Measurements from ENCODE around the gene BRD3.

DNA sequence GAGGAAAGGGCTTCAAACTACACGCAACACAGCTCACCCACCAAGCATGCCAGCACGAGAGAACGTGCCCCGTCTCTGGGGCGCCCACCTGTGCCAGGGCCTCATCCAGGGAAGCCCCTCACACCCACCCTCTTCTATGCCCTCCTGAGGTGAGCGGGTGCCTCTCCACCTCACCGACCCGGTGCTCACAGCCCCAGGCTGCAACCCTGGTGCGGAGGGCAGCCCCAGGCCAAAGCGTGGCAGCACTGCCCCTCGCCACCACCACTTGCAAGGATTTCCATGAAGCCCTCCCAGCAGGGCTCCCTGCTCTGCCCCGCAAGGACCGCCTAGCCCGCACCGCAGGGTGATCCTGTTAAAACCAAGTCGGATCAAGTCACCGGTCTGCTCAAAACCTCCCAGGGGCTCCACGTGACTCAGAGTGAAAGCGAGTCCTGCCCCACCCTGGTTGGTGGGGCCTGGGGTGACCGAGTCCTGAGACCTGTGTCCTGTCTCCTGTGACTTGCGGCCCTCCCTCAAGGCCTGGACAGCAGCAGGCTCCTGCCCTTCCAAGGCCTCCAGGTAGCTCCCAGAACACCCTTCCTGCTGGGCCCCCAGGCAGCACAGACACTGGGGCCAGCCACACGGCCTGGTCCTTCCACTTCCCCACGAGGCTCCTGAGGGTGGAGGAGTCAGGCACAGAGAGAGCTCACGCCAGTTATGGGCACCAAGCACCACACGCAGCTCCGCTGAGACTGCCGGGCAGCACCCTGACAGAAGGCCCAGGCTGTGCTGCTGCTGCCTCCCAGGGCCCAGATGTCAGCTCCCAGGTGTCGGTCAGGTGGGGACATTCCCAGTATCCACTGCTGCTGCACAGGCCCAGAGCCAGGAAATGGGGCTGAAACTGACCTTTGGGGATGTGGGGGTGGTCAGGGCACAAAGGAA is 12.7 kb downstream of the BRD3 start:
- TF ChIP-seq EZH2 (IDR thresholded peaks at IDR 0.05; ENCODE audit: low read depth), result no peak
- TF ChIP-seq, protein P1, sequence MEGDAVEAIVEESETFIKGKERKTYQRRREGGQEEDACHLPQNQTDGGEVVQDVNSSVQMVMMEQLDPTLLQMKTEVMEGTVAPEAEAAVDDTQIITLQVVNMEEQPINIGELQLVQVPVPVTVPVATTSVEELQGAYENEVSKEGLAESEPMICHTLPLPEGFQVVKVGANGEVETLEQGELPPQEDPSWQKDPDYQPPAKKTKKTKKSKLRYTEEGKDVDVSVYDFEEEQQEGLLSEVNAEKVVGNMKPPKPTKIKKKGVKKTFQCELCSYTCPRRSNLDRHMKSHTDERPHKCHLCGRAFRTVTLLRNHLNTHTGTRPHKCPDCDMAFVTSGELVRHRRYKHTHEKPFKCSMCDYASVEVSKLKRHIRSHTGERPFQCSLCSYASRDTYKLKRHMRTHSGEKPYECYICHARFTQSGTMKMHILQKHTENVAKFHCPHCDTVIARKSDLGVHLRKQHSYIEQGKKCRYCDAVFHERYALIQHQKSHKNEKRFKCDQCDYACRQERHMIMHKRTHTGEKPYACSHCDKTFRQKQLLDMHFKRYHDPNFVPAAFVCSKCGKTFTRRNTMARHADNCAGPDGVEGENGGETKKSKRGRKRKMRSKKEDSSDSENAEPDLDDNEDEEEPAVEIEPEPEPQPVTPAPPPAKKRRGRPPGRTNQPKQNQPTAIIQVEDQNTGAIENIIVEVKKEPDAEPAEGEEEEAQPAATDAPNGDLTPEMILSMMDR (conservative IDR thresholded peaks at IDR 0.05), result no peak
